ENCODE results near the gene AFF3.

The AFF3 gene

GRCh38 chr2:99757611-99758114 is 384.7 kb downstream of the AFF3 start:
- no peak for TF ChIP-seq CTCF (IDR thresholded peaks at IDR 0.05; ENCODE audit: control extremely low read depth, extremely low read depth, low read depth, missing control alignments)
- ChIA-PET POLR2A (no interaction called here), CTCF (no interaction called here)
- DNase-seq (ENCODE audit: extremely low spot score): no peak

DNA sequence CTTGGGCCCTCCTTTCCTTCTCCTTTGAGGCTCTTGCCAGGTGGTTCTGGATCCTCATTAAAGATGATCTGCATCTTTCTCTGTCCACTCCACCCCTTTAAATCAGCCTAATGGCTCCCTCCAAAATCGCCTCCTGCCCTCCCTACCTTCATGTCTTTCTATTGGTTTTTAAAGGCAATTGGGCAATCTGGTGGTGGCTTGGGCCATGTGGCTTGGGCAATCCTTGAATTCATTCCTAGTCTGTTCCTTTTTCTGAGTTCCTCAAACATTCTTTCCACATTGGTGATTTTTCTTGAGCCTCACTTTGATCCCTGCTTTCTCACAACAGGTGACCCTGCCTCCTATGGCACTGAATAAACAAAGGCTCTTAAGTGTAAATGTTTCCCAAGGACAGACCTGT is 386.3 kb downstream of the AFF3 start:
- ChIA-PET CTCF (no interaction called here), POLR2A (no interaction called here)
- TF ChIP-seq CTCF (IDR thresholded peaks at IDR 0.05; ENCODE audit: control extremely low read depth, extremely low read depth, low read depth, missing control alignments): no peak
- no peak for DNase-seq (ENCODE audit: extremely low spot score)

DNA sequence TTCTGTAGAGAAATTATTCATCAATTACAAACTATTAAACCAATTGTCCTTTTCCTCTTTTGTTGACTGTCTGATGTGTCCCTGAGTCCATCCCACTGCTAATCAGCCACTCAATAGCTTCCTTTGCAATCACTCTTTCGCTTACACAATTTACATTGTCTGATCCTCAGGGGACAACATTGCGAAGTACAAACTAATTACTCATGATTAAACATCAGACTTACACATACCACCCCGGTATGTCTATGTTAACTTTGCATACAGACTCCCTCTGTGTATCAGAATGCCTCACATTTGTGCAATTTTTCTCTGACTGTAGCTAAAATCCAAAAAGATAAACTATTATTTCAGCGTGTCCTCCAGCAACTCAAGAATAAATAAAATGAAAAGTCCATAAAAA is 388.2 kb downstream of the AFF3 start:
- POLR2A ChIA-PET: no interaction called here

GRCh38 chr2:99753505-99753904 is 388.9 kb downstream of the AFF3 start:
- DNase-seq (ENCODE audit: extremely low spot score): no peak
- ChIA-PET CTCF (interaction anchor here (1.3 kb wide), 1 partner anchor 27 kb away, joined by 3 read pairs; no protein-coding TSS in a partner anchor), POLR2A (no interaction called here)
- no peak for TF ChIP-seq CTCF (IDR thresholded peaks at IDR 0.05; ENCODE audit: control extremely low read depth, extremely low read depth, low read depth, missing control alignments)

More for the DNA sequence above, 388.2 kb downstream of the AFF3 start:
- DNase-seq (ENCODE audit: extremely low spot score): no peak
- TF ChIP-seq CTCF (IDR thresholded peaks at IDR 0.05; ENCODE audit: control extremely low read depth, extremely low read depth, low read depth, missing control alignments): no peak
- CTCF ChIA-PET: interaction anchor here (1.3 kb wide), 2 partner anchors 11 to 28 kb away, joined by 3 read pairs; no protein-coding TSS in a partner anchor

DNA sequence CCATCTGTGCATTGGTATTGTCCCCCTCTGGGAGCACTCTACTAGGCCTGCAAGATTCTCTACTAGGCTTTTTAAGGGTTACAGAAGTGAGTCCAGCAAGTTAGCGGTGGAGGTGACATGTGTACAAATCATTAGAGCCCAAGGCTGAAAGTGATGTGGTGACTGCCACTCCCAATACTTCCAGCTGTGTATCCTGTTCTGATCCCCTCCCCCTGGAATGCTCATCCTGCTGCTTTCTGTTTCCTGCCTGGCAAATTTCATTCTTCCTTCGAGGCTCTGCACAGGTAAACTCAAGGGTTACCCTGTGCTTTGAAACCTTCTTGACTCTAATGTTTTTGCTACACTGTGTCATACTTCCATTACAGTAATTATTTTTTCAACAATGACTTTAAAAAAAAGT is 394.0 kb downstream of the AFF3 start:
- POLR2A ChIA-PET: no interaction called here
- CTCF ChIA-PET: interaction anchor here (2.4 kb wide), 1 partner anchor 12 kb away, joined by 8 read pairs; no protein-coding TSS in a partner anchor

DNA sequence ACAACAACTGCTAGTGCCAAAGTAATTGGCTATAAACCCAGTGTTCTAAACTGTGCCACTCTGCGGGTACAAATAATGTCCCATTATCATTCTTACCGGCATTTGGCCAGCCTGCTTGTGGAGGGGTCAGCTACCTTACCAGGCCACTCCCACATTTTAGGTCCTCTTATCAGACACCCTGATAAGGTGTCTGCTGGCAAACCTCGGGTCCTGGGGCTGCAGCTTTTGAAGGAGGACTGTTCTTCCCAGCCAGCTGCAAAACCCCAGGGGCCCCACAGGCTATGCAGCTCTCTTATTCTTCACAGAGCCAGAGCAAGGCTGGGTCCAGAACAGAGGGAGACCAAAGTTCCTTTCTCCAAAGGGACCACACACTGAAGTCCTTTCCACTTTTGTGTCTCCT is 394.5 kb downstream of the AFF3 start:
- ChIA-PET POLR2A (no interaction called here), CTCF (no interaction called here)
- DNase-seq (ENCODE audit: extremely low spot score): no peak
- TF ChIP-seq CTCF (IDR thresholded peaks at IDR 0.05; ENCODE audit: control extremely low read depth, extremely low read depth, low read depth, missing control alignments): no peak

More for the DNA sequence above, 394.0 kb downstream of the AFF3 start:
- TF ChIP-seq CTCF (IDR thresholded peaks at IDR 0.05; ENCODE audit: control extremely low read depth, extremely low read depth, low read depth, missing control alignments): no peak
- no peak for DNase-seq (ENCODE audit: extremely low spot score)
